Neural crest cell (in vitro differentiated cells): Measurements from ENCODE around the gene RARB. TPM values are rescaled to one million over a fixed set of nuclear protein-coding genes. Genes with fewer than 3 reads are reported as not detected.
A peak's percentile ranks its signal among the peaks of the same experiment; 100 is the strongest.

Experiments used
- DNase-seq: peaks from one replicate; pipeline ENCODE4 v3.0.0; 2021; ENCODE audit warnings: low read depth, mixed read lengths, low spot score
- H3K27ac Mint-ChIP-seq: one replicate; pipeline ENCODE4 v1.8.0; 2021; ENCODE audit warnings: mild to moderate bottlenecking, mixed read lengths; ENCODE audit not compliant: unreplicated experiment
- H3K27me3 Mint-ChIP-seq: 2 replicates; pipeline ENCODE4 v1.8.0; 2021; ENCODE audit warnings: low read depth, mild to moderate bottlenecking, mixed read lengths
- H3K36me3 Mint-ChIP-seq: 2 replicates; pipeline ENCODE4 v1.8.0; 2021; ENCODE audit warnings: low read depth, mild to moderate bottlenecking, mixed read lengths
- H3K4me1 Mint-ChIP-seq: 2 replicates; pipeline ENCODE4 v1.8.0; 2021; ENCODE audit warnings: mixed read lengths
- H3K4me3 Mint-ChIP-seq: one replicate; pipeline ENCODE4 v1.8.0; 2021; ENCODE audit warnings: mild to moderate bottlenecking, mixed read lengths
- H3K9me3 Mint-ChIP-seq: 2 replicates; pipeline ENCODE4 v1.8.0; 2021; ENCODE audit warnings: mixed read lengths
- CTCF ChIP-seq: fragments of 200-600 bp; sonication (generic); conservative IDR thresholded peaks from 2 replicates; pipeline ENCODE4 v1.5.0; 2021; ENCODE audit warnings: antibody characterized with exemption, mild to moderate bottlenecking
- total RNA-seq: library from RNA; stranded (reverse); gene quantifications from 2 replicates; pipeline ENCODE4 v1.2.1, GENCODE V29; 2021

Gene RARB
- total RNA-seq, 1 donor from 2014 or later = 0.98 TPM

- H3K36me3 Mint-ChIP-seq = no peaks in the 10 kb centered on the region
- H3K27ac Mint-ChIP-seq = no peak overlapping the region
- peaks cover 11% of the 10 kb centered on the region for H3K9me3 Mint-ChIP-seq
- H3K4me3 Mint-ChIP-seq = no peak overlapping the region
- no peak for TF ChIP-seq CTCF
- DNase-seq = no peak
- H3K4me1 Mint-ChIP-seq = peaks cover 3% of the 10 kb centered on the region
- no peaks in the 10 kb centered on the region for H3K27me3 Mint-ChIP-seq
Observed at GRCh38 chr3:25412269-25412668, 15.8 kb upstream of the RARB start.

- Mint-ChIP-seq H3K27me3 (no peaks in the 10 kb centered on the region), H3K4me1 (peaks cover 23% of the 10 kb centered on the region), H3K4me3 (no peak overlapping the region), H3K36me3 (peaks cover 3% of the 10 kb centered on the region), H3K27ac (no peak overlapping the region), H3K9me3 (peaks cover 17% of the 10 kb centered on the region)
- TF ChIP-seq CTCF = no peak
- DNase-seq = no peak
Observed at GRCh38 chr3:25416176-25416575, 11.9 kb upstream of the RARB start.

DNA sequence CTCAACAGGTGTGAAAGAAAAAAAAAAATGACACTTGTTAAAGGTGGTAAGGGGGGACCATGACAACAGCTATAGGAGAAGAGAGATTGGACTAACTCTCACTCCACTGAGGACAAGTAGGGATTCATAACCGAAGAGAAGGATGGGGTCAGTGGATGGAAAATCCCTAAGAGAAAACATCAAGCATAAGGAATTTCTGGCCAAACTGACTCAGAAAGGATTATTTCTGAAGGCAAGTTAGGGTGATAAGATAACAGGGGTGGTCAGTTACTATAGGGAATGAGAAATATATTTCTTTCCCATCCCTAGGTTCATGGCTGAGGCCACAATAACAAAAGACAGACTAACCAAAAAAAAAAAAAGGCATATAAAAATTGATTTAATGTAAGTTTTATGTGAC is 9.5 kb upstream of the RARB start:
- no peak for DNase-seq
- Mint-ChIP-seq H3K4me1 (peaks cover 22% of the 10 kb centered on the region), H3K9me3 (peaks cover 12% of the 10 kb centered on the region), H3K4me3 (no peak overlapping the region), H3K36me3 (peaks cover 3% of the 10 kb centered on the region), H3K27me3 (no peaks in the 10 kb centered on the region), H3K27ac (no peak overlapping the region)
- no peak for TF ChIP-seq CTCF

DNA sequence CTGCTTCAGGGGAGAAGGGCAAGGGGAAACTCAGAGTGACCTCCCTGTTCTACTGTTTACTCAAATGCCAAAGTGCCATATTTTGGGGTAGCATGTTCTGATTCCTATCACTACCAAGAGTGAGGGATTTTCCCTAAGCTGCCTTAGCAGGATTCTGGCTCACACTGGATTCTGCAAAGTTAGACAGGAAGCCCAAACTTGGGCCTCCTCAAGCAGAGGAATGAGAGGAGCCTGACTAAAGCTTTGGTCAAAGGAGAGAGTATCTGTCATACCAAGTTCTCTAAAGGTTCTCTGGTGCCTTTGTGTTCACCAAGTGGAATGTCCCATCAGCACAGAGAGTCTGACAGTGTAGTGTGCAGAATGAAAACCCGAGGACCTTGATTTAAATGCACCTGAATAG is 8.8 kb upstream of the RARB start:
- TF ChIP-seq CTCF = no peak
- H3K4me3 Mint-ChIP-seq = no peak overlapping the region
- H3K9me3 Mint-ChIP-seq = peaks cover 6% of the 10 kb centered on the region
- H3K27me3 Mint-ChIP-seq = no peaks in the 10 kb centered on the region
- peaks cover 3% of the 10 kb centered on the region for H3K36me3 Mint-ChIP-seq
- no peak for DNase-seq
- H3K27ac Mint-ChIP-seq = peak overlapping the region; percentile 15
- H3K4me1 Mint-ChIP-seq = peaks cover 28% of the 10 kb centered on the region

DNA sequence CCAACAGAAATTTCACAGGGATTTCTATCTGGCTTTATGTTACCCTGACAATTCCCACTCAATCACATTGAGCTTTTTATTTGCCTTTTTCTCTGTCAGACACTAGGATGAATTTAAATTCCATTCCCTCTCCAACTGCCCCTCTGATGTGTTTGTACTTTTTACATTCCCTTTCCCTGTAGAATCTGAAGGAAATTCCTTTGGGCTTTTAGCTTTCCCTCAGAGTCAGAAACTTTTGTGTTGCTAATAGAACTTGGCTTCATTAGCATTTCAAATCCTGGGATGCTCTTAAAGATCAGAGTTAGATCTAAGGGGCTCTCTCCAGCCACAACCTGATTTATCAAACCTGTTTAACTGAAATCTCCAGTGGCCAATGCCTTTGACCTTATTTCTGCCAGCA is 7.9 kb upstream of the RARB start:
- Mint-ChIP-seq H3K9me3 (peaks cover 5% of the 10 kb centered on the region), H3K27me3 (no peaks in the 10 kb centered on the region), H3K36me3 (peaks cover 3% of the 10 kb centered on the region), H3K4me3 (no peak overlapping the region), H3K4me1 (peaks cover 37% of the 10 kb centered on the region), H3K27ac (no peak overlapping the region)
- DNase-seq = no peak
- TF ChIP-seq CTCF = no peak

- Mint-ChIP-seq H3K4me3 (no peak overlapping the region), H3K4me1 (peaks cover 37% of the 10 kb centered on the region), H3K9me3 (peaks cover 5% of the 10 kb centered on the region), H3K27ac (no peak overlapping the region), H3K27me3 (peaks cover 2% of the 10 kb centered on the region), H3K36me3 (peaks cover 3% of the 10 kb centered on the region)
- DNase-seq = no peak
- no peak for TF ChIP-seq CTCF
Observed at GRCh38 chr3:25420885-25421284, 7.2 kb upstream of the RARB start.
